Chondrocyte (in vitro differentiated cells): ENCODE results near the gene KCNH2. TPM values are rescaled to one million over a fixed set of nuclear protein-coding genes. Genes with fewer than 3 reads are reported as not detected.

Experiments used
- DNase-seq: peaks from one replicate; pipeline ENCODE4 v3.0.0; 2021; ENCODE audit warnings: mixed read lengths, low spot score
- H3K27ac Mint-ChIP-seq: one replicate; pipeline ENCODE4 v1.8.0; 2021; ENCODE audit warnings: mild to moderate bottlenecking, moderate library complexity, mixed read lengths; ENCODE audit not compliant: unreplicated experiment
- H3K27me3 Mint-ChIP-seq: 2 replicates; pipeline ENCODE4 v1.8.0; 2021; ENCODE audit warnings: low read depth, mixed read lengths
- H3K36me3 Mint-ChIP-seq: 2 replicates; pipeline ENCODE4 v1.8.0; 2021; ENCODE audit warnings: low read depth, mixed read lengths
- H3K4me1 Mint-ChIP-seq: 2 replicates; pipeline ENCODE4 v1.8.0; 2021; ENCODE audit warnings: low read depth, mild to moderate bottlenecking, mixed read lengths
- H3K4me3 Mint-ChIP-seq: one replicate; pipeline ENCODE4 v1.8.0; 2021; ENCODE audit warnings: mild to moderate bottlenecking, moderate library complexity, mixed read lengths; ENCODE audit not compliant: unreplicated experiment
- H3K9me3 Mint-ChIP-seq: 2 replicates; pipeline ENCODE4 v1.8.0; 2021; ENCODE audit warnings: low read depth, mixed read lengths
- total RNA-seq: library from RNA; stranded (reverse); gene quantifications from 3 replicates; pipeline ENCODE4 v1.2.1, GENCODE V29; 2021
- TF ChIP-seq, protein P1 (sequence below): fragments of 200-600 bp; sonication (generic); IDR thresholded peaks from 2 replicates; pipeline ENCODE4 v1.5.0; 2021; ENCODE audit warnings: antibody characterized with exemption, mild to moderate bottlenecking, moderate library complexity

KCNH2 gene
- total RNA-seq, 1 donor from 2014 or later, result 0.30 TPM

DNA sequence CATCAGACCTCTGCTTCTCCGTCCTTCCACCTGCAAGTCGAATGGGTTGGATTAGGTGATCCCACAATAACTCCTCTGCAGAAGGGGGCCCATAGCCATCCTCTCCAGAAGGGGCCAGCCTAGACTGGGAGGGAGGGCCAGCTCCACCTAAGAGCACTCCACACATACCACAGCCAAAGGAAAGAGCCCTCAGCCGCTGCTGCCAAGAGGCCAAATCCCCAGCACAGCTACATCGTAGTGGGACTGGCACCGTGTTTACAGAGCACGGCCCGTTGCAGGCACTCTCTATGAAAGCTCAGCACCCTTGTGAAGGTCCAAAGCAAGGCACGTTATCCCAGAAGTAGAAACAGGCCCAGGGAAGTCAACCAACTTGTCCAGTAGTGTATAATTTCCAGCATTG is 5.4 kb downstream of the KCNH2 start:
- H3K27me3 Mint-ChIP-seq, result peaks cover 39% of the 10 kb centered on the region

DNA sequence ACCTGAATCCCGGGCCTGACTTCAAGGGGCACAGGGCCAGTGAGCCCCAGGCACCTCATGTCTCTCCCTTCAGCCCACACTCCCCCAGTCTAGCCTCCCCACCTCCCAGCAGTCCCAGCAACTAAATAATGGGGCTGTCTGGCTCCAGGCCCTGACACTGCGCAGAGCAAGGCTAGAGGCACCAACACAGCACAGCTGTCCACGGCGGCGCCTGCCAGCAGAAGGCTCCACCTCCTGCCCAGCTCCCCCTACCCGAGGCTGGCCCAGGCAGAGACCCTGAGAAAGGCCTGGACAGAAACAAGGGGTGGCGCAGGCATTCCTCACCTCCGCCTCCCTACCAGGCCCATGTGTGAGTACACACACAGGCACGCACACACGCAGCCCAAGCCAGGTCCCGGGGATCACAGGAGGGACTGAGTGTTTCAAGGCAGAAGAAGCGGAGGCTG is 6.1 kb downstream of the KCNH2 start:
- peaks cover 41% of the 10 kb centered on the region for H3K27me3 Mint-ChIP-seq
- peaks cover 1% of the 10 kb centered on the region for H3K36me3 Mint-ChIP-seq
- H3K4me3 Mint-ChIP-seq, result no peak overlapping the region
- H3K9me3 Mint-ChIP-seq, result no peaks in the 10 kb centered on the region
- DNase-seq, result no peak
- H3K27ac Mint-ChIP-seq, result no peak overlapping the region
- H3K4me1 Mint-ChIP-seq, result peaks cover 4% of the 10 kb centered on the region
- TF ChIP-seq, protein P1, sequence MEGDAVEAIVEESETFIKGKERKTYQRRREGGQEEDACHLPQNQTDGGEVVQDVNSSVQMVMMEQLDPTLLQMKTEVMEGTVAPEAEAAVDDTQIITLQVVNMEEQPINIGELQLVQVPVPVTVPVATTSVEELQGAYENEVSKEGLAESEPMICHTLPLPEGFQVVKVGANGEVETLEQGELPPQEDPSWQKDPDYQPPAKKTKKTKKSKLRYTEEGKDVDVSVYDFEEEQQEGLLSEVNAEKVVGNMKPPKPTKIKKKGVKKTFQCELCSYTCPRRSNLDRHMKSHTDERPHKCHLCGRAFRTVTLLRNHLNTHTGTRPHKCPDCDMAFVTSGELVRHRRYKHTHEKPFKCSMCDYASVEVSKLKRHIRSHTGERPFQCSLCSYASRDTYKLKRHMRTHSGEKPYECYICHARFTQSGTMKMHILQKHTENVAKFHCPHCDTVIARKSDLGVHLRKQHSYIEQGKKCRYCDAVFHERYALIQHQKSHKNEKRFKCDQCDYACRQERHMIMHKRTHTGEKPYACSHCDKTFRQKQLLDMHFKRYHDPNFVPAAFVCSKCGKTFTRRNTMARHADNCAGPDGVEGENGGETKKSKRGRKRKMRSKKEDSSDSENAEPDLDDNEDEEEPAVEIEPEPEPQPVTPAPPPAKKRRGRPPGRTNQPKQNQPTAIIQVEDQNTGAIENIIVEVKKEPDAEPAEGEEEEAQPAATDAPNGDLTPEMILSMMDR, result no peak

More for the DNA sequence above, 5.4 kb downstream of the KCNH2 start:
- TF ChIP-seq, protein P1, result no peak
- Mint-ChIP-seq H3K27ac (no peak overlapping the region), H3K9me3 (no peaks in the 10 kb centered on the region), H3K4me3 (no peak overlapping the region), H3K36me3 (peaks cover 1% of the 10 kb centered on the region), H3K4me1 (peaks cover 8% of the 10 kb centered on the region)
- DNase-seq, result no peak

DNA sequence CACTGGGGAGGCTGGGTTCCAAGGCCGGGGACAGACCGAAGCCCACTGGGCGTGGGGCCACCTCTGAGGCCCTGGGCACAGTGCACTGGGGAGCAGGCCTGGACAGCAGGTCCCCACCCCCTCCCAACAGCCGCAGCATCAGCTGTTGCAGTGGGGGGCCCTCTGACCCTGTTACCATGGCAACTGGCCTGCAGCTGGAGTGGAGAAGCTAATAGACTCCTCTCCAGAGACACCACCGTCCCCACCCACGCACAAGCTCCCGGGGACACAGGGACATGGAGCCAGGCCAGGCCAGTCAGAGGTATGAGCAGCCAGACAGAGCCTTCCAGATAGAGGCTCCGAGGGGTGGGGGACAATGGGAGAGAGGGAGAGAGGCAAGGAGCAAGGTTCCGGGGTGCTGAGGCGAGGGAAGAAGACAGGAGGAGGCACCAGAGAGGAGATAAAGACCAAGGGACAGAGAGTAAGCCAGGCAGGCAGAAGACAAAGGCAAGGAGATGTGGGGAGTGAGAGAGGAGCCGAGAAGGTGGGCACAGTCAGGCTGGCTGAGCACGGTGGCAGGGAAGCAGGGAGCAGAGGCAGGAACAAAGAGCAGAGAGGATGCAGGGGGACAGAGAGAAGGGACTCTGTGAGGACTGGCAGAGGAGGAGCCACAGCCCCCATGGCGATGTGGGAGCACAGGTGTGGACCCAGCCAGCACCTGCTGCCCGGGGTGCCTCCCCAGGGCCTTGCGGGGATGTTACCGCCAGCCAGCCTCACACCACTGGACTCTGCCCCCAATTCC is 6.7 kb downstream of the KCNH2 start:
- no peak for DNase-seq
- H3K27ac Mint-ChIP-seq, result no peak overlapping the region
- H3K9me3 Mint-ChIP-seq, result no peaks in the 10 kb centered on the region
- no peaks in the 10 kb centered on the region for H3K36me3 Mint-ChIP-seq
- no peak overlapping the region for H3K4me3 Mint-ChIP-seq
- H3K4me1 Mint-ChIP-seq, result peaks cover 3% of the 10 kb centered on the region
- peaks cover 41% of the 10 kb centered on the region for H3K27me3 Mint-ChIP-seq
- TF ChIP-seq, protein P1, result no peak

DNA sequence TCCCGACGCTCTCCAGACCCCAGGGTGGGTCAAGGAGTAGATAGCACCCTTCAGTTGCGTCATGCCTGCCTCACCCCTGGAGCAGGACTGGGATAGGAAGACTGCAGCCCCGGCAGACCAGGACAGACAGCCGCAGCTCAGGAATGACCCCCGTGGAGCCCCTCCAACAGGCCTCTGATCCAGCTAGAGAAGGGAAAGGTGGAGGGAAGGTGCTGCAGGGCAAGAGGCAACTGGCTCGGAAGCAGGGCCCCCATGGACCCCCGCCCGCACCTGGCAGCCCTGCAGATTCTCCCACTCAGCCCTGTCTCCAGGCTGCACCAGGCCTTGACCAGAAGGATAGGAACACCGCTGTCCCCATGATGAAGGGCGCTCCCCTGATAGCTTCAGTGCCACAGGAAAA is 7.7 kb downstream of the KCNH2 start:
- Mint-ChIP-seq H3K4me3 (no peak overlapping the region), H3K36me3 (no peaks in the 10 kb centered on the region), H3K27ac (no peak overlapping the region), H3K4me1 (peaks cover 3% of the 10 kb centered on the region), H3K27me3 (peaks cover 45% of the 10 kb centered on the region), H3K9me3 (no peaks in the 10 kb centered on the region)
- TF ChIP-seq, protein P1, result no peak
- no peak for DNase-seq

DNA sequence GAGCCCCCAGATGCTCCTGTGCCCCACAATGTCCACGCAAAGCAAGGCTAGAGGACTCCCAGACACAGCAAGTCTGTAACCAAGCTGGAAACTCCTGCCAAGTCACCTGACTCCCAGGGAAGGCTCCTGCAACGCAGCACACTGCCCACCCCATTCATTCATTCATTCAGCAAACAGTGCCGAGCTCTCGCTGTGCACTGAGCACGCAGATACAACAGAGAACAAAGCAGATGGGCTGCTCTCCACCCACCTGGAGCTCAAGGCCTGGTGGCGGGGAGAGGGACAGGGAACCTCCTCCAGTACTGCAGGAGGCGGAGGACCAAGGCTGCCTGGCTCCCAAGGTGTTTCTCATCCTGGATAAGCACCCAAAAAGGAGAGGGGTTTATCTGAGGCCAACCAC is 8.6 kb downstream of the KCNH2 start:
- Mint-ChIP-seq H3K9me3 (no peaks in the 10 kb centered on the region), H3K36me3 (no peaks in the 10 kb centered on the region), H3K4me1 (peaks cover 8% of the 10 kb centered on the region), H3K27ac (no peak overlapping the region), H3K27me3 (peaks cover 49% of the 10 kb centered on the region), H3K4me3 (no peak overlapping the region)
- DNase-seq, result no peak
- TF ChIP-seq, protein P1, result no peak
